D721Med (cell line): ENCODE results near the gene PABPN1L.

ENCODE experiments used
- DNase-seq: peaks from one replicate; pipeline ENCODE4 v3.0.0; 2011; ENCODE audit warnings: low spot score; ENCODE audit not compliant: insufficient read length
- FAIRE-seq: peaks from 2 replicates; lab custom pipeline; 2011; peaks lifted over from hg19 to GRCh38; lab: Jason Lieb, UNC
- CTCF ChIP-seq: IDR thresholded peaks from 2 replicates; pipeline ENCODE4 v1.5.1; 2012; ENCODE audit warnings: mild to moderate bottlenecking, control low read depth; ENCODE audit not compliant: insufficient read depth; ENCODE audit errors: missing control alignments

Gene PABPN1L

GRCh38 chr16:88871349-88871702, 4.9 kb upstream of the PABPN1L start:
- TF ChIP-seq CTCF, result no peak
- DNase-seq (no peak), FAIRE-seq (no peak)

- no peak for FAIRE-seq
- DNase-seq, result peak; percentile 51
- no peak for TF ChIP-seq CTCF
Measured at GRCh38 chr16:88870608-88871348, 4.3 kb upstream of the PABPN1L start.

GRCh38 chr16:88869673-88869980, 3.2 kb upstream of the PABPN1L start:
- no peak for DNase-seq
- FAIRE-seq, result no peak
- no peak for TF ChIP-seq CTCF

- no peak for FAIRE-seq
- no peak for TF ChIP-seq CTCF
- DNase-seq, result no peak
Measured at GRCh38 chr16:88868974-88869672, 2.7 kb upstream of the PABPN1L start.

- FAIRE-seq, result no peak
- DNase-seq, result no peak
- no peak for TF ChIP-seq CTCF
Measured at GRCh38 chr16:88867581-88868246, 1.3 kb upstream of the PABPN1L start.

- FAIRE-seq (no peak), DNase-seq (no peak)
- no peak for TF ChIP-seq CTCF
Measured at GRCh38 chr16:88865742-88866141, 718 bp downstream of the PABPN1L start.
